Uterus (tissue), 4 donors: ENCODE measurements around the gene GALNT13. TPM values are rescaled to one million over a fixed set of nuclear protein-coding genes. Genes with fewer than 3 reads are reported as not detected.

Experiments
- DNase-seq, 2 donors: peaks; one replicate each; pipeline ENCODE4 v3.0.0-alpha.2; 2019 to 2020
- H3K27ac ChIP-seq, 2 donors: fragments of 200-600 bp; sonication (generic); 1 replicate in 1 of 2; 2 replicates in 1 of 2; pipeline ENCODE4 v1.5.1; 2016 to 2018
- H3K27me3 ChIP-seq, 2 donors: fragments of 200-600 bp; sonication (generic); one replicate each; pipeline ENCODE4 v1.5.1; 2018 to 2019; ENCODE audit warnings: control low read depth in 1 of 2
- H3K36me3 ChIP-seq, 2 donors: fragments of 200-600 bp; sonication (generic); one replicate each; pipeline ENCODE4 v1.5.1; 2019; ENCODE audit warnings: control low read depth in 1 of 2
- H3K4me1 ChIP-seq, 2 donors: fragments of 200-600 bp; sonication (generic); one replicate each; pipeline ENCODE4 v1.5.1; 2018 to 2019; ENCODE audit warnings: control low read depth in 1 of 2
- H3K4me3 ChIP-seq, 2 donors: fragments of 200-600 bp; sonication (generic); 1 replicate in 1 of 2; 2 replicates in 1 of 2; pipeline ENCODE4 v1.5.1; 2018 to 2019; ENCODE audit warnings: mild to moderate bottlenecking in 1 of 2
- H3K9me3 ChIP-seq, 2 donors: fragments of 200-600 bp; sonication (generic); one replicate each; pipeline ENCODE4 v1.5.1; 2019; ENCODE audit warnings: control low read depth in 1 of 2
- POLR2A ChIP-seq, 2 donors: fragments of 450-650 bp; IDR thresholded peaks; one replicate each; pipeline ENCODE4 v1.6.1; 2016; ENCODE audit warnings: antibody characterized with exemption in 2 of 2, mild to moderate bottlenecking in 1 of 2, moderate library complexity in 1 of 2
- intact Hi-C: fragments of 100-400 bp; cut with DNase I; formaldehyde crosslinking; loops from one replicate; pipeline ENCODE4 v1.15.1; 2023; ENCODE audit warnings: low total_unique reads
- total RNA-seq, 4 donors: library from RNA; depleted of rRNA in 3 of 4; stranded (reverse); fragments of >200 nt in 3 of 4; gene quantifications; one replicate each; pipeline versions ENCODE4 v1.1.0 to v1.2.4, GENCODE V29; 2014 to 2023
- TF ChIP-seq, protein P1 (sequence below), 4 experiments: fragments of 200-600 bp in 2 of 4; fragments of 450-650 bp in 2 of 4; sonication (generic) in 2 of 4; IDR thresholded peaks; one replicate each; pipeline ENCODE4 v1.5.1; 2016 to 2019; ENCODE audit warnings: antibody characterized with exemption in 4 of 4, mild to moderate bottlenecking in 2 of 4, moderate library complexity in 1 of 4
- donor health status: DM: yes; HTN: yes; CAD: no.

The GALNT13 gene
- total RNA-seq, 4 donors from 2014 or later, result 0.29 to 16.5 (median 4.1) TPM; not detected in 1

DNA sequence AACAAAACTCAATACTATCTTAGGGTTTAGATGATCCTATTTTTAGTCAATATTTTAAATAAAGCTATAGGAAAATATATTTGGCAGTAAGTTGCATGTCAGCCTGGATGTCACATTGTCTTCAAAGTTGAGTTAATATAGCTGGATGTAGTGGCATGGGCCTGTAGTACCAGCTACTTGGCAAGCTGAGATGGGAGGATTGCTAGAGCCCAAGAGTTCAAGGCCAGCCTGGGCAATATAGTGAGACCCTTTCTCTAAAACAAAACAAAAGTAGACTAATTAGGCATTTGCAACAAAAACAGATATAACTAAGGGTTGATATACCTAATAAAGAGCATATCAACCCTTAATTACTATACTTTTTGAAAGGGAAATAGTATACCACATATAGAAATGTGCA lies 572.2 kb downstream of the GALNT13 start:
- H3K4me3 ChIP-seq, result no peak overlapping the region
- H3K27ac ChIP-seq, result no peak overlapping the region
- intact Hi-C loops, result no loop called here
- no peaks in the 10 kb centered on the region for H3K27me3 ChIP-seq
- H3K36me3 ChIP-seq, result no peaks in the 10 kb centered on the region
- no peak for DNase-seq
- H3K9me3 ChIP-seq, result no peaks in the 10 kb centered on the region
- no peaks in the 10 kb centered on the region for H3K4me1 ChIP-seq
- TF ChIP-seq, protein P1, sequence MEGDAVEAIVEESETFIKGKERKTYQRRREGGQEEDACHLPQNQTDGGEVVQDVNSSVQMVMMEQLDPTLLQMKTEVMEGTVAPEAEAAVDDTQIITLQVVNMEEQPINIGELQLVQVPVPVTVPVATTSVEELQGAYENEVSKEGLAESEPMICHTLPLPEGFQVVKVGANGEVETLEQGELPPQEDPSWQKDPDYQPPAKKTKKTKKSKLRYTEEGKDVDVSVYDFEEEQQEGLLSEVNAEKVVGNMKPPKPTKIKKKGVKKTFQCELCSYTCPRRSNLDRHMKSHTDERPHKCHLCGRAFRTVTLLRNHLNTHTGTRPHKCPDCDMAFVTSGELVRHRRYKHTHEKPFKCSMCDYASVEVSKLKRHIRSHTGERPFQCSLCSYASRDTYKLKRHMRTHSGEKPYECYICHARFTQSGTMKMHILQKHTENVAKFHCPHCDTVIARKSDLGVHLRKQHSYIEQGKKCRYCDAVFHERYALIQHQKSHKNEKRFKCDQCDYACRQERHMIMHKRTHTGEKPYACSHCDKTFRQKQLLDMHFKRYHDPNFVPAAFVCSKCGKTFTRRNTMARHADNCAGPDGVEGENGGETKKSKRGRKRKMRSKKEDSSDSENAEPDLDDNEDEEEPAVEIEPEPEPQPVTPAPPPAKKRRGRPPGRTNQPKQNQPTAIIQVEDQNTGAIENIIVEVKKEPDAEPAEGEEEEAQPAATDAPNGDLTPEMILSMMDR (IDR thresholded peaks at IDR 0.05), result no peak
- no peak for TF ChIP-seq POLR2A (IDR thresholded peaks at IDR 0.05)

DNA sequence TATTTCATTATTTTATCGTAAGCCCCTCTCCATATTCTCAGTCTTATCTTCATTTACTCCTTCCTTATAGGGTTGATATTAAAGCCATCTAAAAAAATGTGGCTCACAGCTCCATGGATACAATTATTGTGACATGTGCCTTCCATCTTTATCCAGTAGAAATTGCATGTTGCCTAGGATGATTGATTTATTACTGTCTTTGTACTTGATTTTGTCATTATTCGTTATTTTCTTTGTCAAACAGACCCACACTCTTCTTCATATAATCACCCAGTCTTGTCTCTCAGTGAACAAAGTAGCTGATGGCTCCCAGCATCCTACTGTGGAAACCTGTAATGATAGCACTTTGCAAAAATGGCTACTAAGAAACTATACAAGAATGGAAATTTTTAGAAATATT lies 574.6 kb downstream of the GALNT13 start:
- TF ChIP-seq, protein P1 (IDR thresholded peaks at IDR 0.05), result no peak
- TF ChIP-seq POLR2A (IDR thresholded peaks at IDR 0.05), result no peak
- H3K4me3 ChIP-seq, result no peak overlapping the region
- no peaks in the 10 kb centered on the region for H3K36me3 ChIP-seq
- H3K9me3 ChIP-seq, result no peaks in the 10 kb centered on the region
- H3K27ac ChIP-seq, result no peak overlapping the region
- no peaks in the 10 kb centered on the region for H3K27me3 ChIP-seq
- H3K4me1 ChIP-seq, result no peaks in the 10 kb centered on the region
- intact Hi-C loops, result no loop called here
- no peak for DNase-seq

DNA sequence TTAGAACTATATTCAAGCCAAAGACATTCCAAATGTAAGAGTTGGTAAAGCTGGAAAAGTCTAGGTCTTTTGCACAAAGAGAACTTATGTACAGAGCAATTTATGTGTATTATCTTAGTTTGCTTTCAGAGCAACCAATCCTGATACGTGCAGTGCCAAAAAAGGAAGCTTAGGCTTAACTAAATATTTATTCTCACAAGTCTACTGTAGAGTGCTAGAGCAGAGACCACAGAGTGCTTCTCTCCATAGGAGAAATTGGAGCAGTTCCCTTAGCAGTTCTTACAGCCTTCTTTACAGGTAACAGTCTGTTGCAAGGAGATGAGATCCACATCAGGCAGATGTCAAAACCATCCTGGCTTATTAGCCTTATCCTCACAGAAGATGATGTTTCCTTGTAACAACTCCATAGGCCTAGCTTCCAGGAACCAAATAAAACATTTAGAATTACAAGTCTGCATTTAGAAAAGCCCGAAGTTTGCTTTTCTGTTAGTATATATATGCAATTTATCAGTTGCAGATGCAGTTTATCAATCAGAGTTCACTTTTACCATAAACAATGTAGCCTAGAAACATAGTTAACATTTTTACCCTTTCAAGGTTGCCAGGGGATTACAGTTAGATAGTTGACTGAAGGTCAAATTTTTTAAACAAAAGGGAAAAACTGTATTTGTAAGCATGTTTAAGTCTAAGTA lies 576.2 kb downstream of the GALNT13 start:
- intact Hi-C loops, result no loop called here
- Histone ChIP-seq H3K4me1 (no peaks in the 10 kb centered on the region), H3K4me3 (no peak overlapping the region), H3K9me3 (no peaks in the 10 kb centered on the region), H3K27ac (no peak overlapping the region), H3K27me3 (no peaks in the 10 kb centered on the region), H3K36me3 (no peaks in the 10 kb centered on the region)
- no peak for DNase-seq
- TF ChIP-seq, protein P1 (IDR thresholded peaks at IDR 0.05), result no peak
- TF ChIP-seq POLR2A (IDR thresholded peaks at IDR 0.05), result no peak

DNA sequence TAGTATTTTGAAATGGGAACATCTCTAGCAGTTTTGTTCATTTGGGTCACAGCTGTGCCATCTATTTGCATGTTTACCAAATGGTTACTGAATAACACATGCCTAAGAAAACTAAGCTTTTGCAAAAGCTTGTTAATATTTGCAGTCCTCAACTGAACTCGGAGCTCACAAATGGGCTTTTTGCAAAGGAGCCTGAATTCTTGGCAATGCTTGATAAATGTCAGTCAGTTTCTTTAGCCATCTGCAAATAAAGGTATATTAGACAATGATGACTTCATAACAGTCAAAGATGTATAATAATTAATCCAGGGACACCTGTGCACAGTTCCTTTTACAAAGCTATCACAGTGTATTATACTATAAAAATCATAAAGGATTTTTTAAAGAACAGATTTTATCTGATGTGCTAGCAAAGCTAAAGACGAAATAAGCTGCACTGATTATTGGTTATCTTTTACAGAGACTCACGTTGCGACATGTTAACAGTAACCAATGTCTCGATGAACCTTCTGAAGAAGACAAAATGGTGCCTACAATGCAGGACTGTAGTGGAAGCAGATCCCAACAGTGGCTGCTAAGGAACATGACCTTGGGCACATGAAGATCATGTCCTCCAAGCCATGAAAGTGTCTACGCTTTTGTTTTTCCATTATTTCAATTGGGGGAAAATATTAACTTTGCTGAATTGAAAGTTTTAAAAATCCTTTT lies 578.4 kb downstream of the GALNT13 start:
- TF ChIP-seq, protein P1 (IDR thresholded peaks at IDR 0.05), result no peak
- no peak for TF ChIP-seq POLR2A (IDR thresholded peaks at IDR 0.05)
- Histone ChIP-seq H3K27me3 (no peaks in the 10 kb centered on the region), H3K4me1 (no peaks in the 10 kb centered on the region), H3K36me3 (no peaks in the 10 kb centered on the region), H3K4me3 (no peak overlapping the region), H3K27ac (no peak overlapping the region), H3K9me3 (no peaks in the 10 kb centered on the region)
- intact Hi-C loops, result no loop called here
- DNase-seq, result no peak

DNA sequence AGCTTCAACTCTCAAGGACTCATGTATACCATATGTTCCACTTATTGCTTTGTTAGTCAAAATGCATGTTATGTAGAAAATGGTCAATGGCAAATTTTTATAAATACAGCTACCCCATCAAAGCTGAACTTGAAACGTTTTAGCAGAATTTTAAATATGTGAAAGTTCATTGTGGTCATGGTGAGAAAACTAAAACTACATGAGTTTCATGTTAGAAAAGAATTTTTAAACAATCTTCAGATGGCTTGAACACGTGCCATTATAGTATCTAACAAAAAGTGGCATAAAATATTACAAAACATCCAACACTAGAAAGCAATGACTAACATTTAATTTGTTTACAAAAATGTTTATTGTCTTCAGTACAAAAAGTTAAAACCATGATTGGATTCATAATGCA lies 580.7 kb downstream of the GALNT13 start:
- no peak for TF ChIP-seq POLR2A (IDR thresholded peaks at IDR 0.05)
- TF ChIP-seq, protein P1 (IDR thresholded peaks at IDR 0.05), result no peak
- intact Hi-C loops, result no loop called here
- no peaks in the 10 kb centered on the region for H3K36me3 ChIP-seq
- no peaks in the 10 kb centered on the region for H3K4me1 ChIP-seq
- H3K27me3 ChIP-seq, result no peaks in the 10 kb centered on the region
- H3K27ac ChIP-seq, result no peak overlapping the region
- DNase-seq, result no peak
- no peaks in the 10 kb centered on the region for H3K9me3 ChIP-seq
- no peak overlapping the region for H3K4me3 ChIP-seq
